Endothelial cell of umbilical vein (primary cell): ENCODE results near the gene ZNF276. TPM values are rescaled to one million over a fixed set of nuclear protein-coding genes. Genes with fewer than 3 reads are reported as not detected.

Experiments
- BruUV-seq: library from RNA; stranded (reverse); fragments of 400-500 nt; replicated peaks from 2 replicates; lab custom pipeline; 2021; lab: Mats Ljungman, UMichigan
- CTCF ChIA-PET: fragments of 300-600, 350-600 bp; sonication (Branson Sonifier 250); formaldehyde crosslinking; loops from one replicate; lab custom pipeline; 2021; ENCODE audit warnings: antibody characterized with exemption, inconsistent platforms; lab: Charles Lee
- POLR2A ChIA-PET: fragments of 300-600, 350-600 bp; sonication (Branson Sonifier 250); formaldehyde crosslinking; loops from one replicate; lab custom pipeline; 2021; ENCODE audit warnings: antibody characterized with exemption, inconsistent platforms; lab: Charles Lee
- DNase-seq: peaks from one replicate; pipeline ENCODE4 v3.0.0-alpha.2; 2011; ENCODE audit warnings: low read depth, low spot score
- FAIRE-seq: peaks from 2 replicates; lab custom pipeline; 2011; peaks lifted over from hg19 to GRCh38; lab: Jason Lieb, UNC
- H2AFZ ChIP-seq: 2 replicates; pipeline ENCODE4 v1.6.0; 2012; ENCODE audit warnings: low read depth, low read length, control low read depth, inconsistent platforms
- H3K27ac ChIP-seq: 2 replicates; pipeline ENCODE4 v1.5.1; 2011; ENCODE audit warnings: low read depth, mild to moderate bottlenecking, control low read depth, low read length, moderate library complexity; ENCODE audit not compliant: insufficient read depth
- H3K27me3 ChIP-seq, 2 experiments: 2 replicates each; pipeline versions ENCODE4 v1.6.0 to v1.6.1; 2011; ENCODE audit warnings: low read length in 2 of 2, mixed read lengths in 1 of 2; ENCODE audit not compliant: control insufficient read depth in 2 of 2, insufficient read depth in 2 of 2
- H3K36me3 ChIP-seq, 2 experiments: 2 replicates in 1 of 2; 3 replicates in 1 of 2; pipeline ENCODE4 v1.5.1; 2011; ENCODE audit warnings: low read length in 2 of 2, mild to moderate bottlenecking in 1 of 2, moderate library complexity in 1 of 2; ENCODE audit not compliant: control insufficient read depth in 2 of 2, insufficient read depth in 2 of 2; ENCODE audit errors: extremely low read depth in 1 of 2
- H3K4me1 ChIP-seq: 3 replicates; pipeline ENCODE4 v1.5.1; 2011; ENCODE audit warnings: mild to moderate bottlenecking, low read length; ENCODE audit not compliant: control insufficient read depth, insufficient read depth; ENCODE audit errors: extremely low read depth
- H3K4me2 ChIP-seq: 2 replicates; pipeline ENCODE4 v1.6.1; 2011; ENCODE audit warnings: low read length, control low read depth, mixed read lengths; ENCODE audit not compliant: insufficient read depth
- H3K4me3 ChIP-seq, 3 experiments: fragments of 200-600 bp in 1 of 3; sonication (generic), shearing (Covaris generic) in 1 of 3; replicated peaks in 1 of 3; 2 replicates each; pipeline ENCODE4 v1.5.1; 2011 to 2016; ENCODE audit warnings: control low read depth in 3 of 3, low read length in 3 of 3, mild to moderate bottlenecking in 2 of 3, inconsistent platforms in 1 of 3, low read depth in 1 of 3, moderate library complexity in 1 of 3; ENCODE audit not compliant: insufficient read depth in 1 of 3
- H3K79me2 ChIP-seq: 2 replicates; pipeline ENCODE4 v1.6.0; 2012; ENCODE audit warnings: low read length, inconsistent platforms; ENCODE audit not compliant: control insufficient read depth, insufficient read depth
- H3K9ac ChIP-seq: replicated peaks from 2 replicates; pipeline ENCODE3; 2011; ENCODE audit warnings: low read length, control low read depth; ENCODE audit not compliant: insufficient read depth; ENCODE audit errors: extremely low read depth
- H3K9me1 ChIP-seq: replicated peaks from 3 replicates; pipeline ENCODE4 v1.6.0; 2011; ENCODE audit warnings: mild to moderate bottlenecking, low read length; ENCODE audit not compliant: control insufficient read depth, insufficient read depth; ENCODE audit errors: extremely low read depth
- H3K9me3 ChIP-seq: replicated peaks from 2 replicates; pipeline ENCODE4 v1.5.1; 2012; ENCODE audit warnings: low read length, inconsistent platforms; ENCODE audit not compliant: control insufficient read depth, insufficient read depth
- H4K20me1 ChIP-seq: replicated peaks from 2 replicates; pipeline ENCODE3; 2011; ENCODE audit warnings: mild to moderate bottlenecking, low read length; ENCODE audit not compliant: control insufficient read depth, insufficient read depth; ENCODE audit errors: extremely low read depth
- EZH2 ChIP-seq: IDR thresholded peaks from 2 replicates; pipeline ENCODE4 v1.6.1; 2012; ENCODE audit warnings: borderline replicate concordance, low read depth, mild to moderate bottlenecking, moderate library complexity, low read length, inconsistent platforms; ENCODE audit not compliant: severe bottlenecking
- FOS ChIP-seq: IDR thresholded peaks from 2 replicates; pipeline ENCODE4 v1.6.1; 2011; ENCODE audit warnings: mild to moderate bottlenecking, low read length, moderate library complexity, borderline replicate concordance; ENCODE audit not compliant: insufficient read depth
- GATA2 ChIP-seq: IDR thresholded peaks from 2 replicates; pipeline ENCODE4 v1.7.0; 2011; ENCODE audit warnings: low read depth, mild to moderate bottlenecking, moderate library complexity, mixed read lengths, low read length; ENCODE audit not compliant: insufficient read length, insufficient read depth
- JUN ChIP-seq: IDR thresholded peaks from 2 replicates; pipeline ENCODE4 v1.6.1; 2011; ENCODE audit warnings: borderline replicate concordance, low read depth; ENCODE audit not compliant: insufficient read length, insufficient read depth
- MAX ChIP-seq: IDR thresholded peaks from 2 replicates; pipeline ENCODE4 v1.6.1; 2011; ENCODE audit not compliant: insufficient read depth, insufficient read length
- MYC ChIP-seq: IDR thresholded peaks from one replicate; pipeline ENCODE4 v1.6.1; 2011; ENCODE audit warnings: mild to moderate bottlenecking, low read depth, low read length
- POLR2A ChIP-seq: IDR thresholded peaks from 2 replicates; pipeline ENCODE4 v1.6.1; 2012; ENCODE audit warnings: low read depth, mild to moderate bottlenecking, control low read depth, low read length
- POLR2AphosphoS5 ChIP-seq: IDR thresholded peaks from 2 replicates; pipeline ENCODE4 v1.6.1; 2012; ENCODE audit warnings: low read depth, mild to moderate bottlenecking, control low read depth, low read length, moderate library complexity; ENCODE audit not compliant: insufficient read depth
- dilution Hi-C: fragments of 300-500 bp; cut with MboI; formaldehyde crosslinking; loops from one replicate; pipeline ENCODE4 v1.15.0; 2019; ENCODE audit warnings: low sequenced_read_pairs; ENCODE audit not compliant: extremely low pct_ligation_motif_present
- intact Hi-C: fragments of 100-400 bp; cut with micrococcal nuclease; formaldehyde crosslinking; loops from one replicate; pipeline ENCODE4 v1.10.0; 2022
- polyA plus RNA-seq, 4 experiments: library from polyadenylated mRNA; depleted of rRNA in 3 of 4; stranded (reverse) in 3 of 4; unstranded in 1 of 4; fragments of >200 nt; gene quantifications; 2 replicates each; pipeline versions ENCODE4 v1.2.1 to v1.2.3, GENCODE V29; 2011 to 2012; ENCODE audit warnings: missing spikeins in 1 of 4
- total RNA-seq: library from RNA; stranded (reverse); gene quantifications from 2 replicates; pipeline ENCODE4 v1.2.3, GENCODE V29; 2021
- TF ChIP-seq, protein P1 (sequence below), 2 donors: IDR thresholded peaks; 1 replicate in 1 of 2; 2 replicates in 1 of 2; pipeline ENCODE4 v1.5.1; 2011; ENCODE audit warnings: low read length in 2 of 2, mild to moderate bottlenecking in 2 of 2, moderate library complexity in 2 of 2, control low read depth in 1 of 2, inconsistent platforms in 1 of 2, low read depth in 1 of 2; ENCODE audit not compliant: insufficient read depth in 1 of 2; ENCODE audit errors: extremely low read depth in 1 of 2

The ZNF276 gene
- total and polyA plus RNA-seq, 2 donors (not counting 3 experiments of a cell fraction or from before 2014, with no cell fraction given): 36.6 to 40.0 TPM

GRCh38 chr16:89717688-89718505 is 3.4 kb upstream of the ZNF276 start:
- Histone ChIP-seq H3K36me3 (peaks cover 0 to 3% of the 10 kb centered on the region in 2 experiments), H3K27ac (no peak overlapping the region), H3K9me1 (no peaks in the 10 kb centered on the region), H2AFZ (no peak overlapping the region), H4K20me1 (no peaks in the 10 kb centered on the region), H3K79me2 (peaks cover 9% of the 10 kb centered on the region), H3K9ac (no peak overlapping the region), H3K4me1 (peaks cover 22% of the 10 kb centered on the region), H3K4me3 (no peak overlapping the region), H3K9me3 (no peaks in the 10 kb centered on the region), H3K27me3 (no peaks in the 10 kb centered on the region), H3K4me2 (no peak overlapping the region)
- ChIA-PET POLR2A (no interaction called here), CTCF (interaction anchor here (2.5 kb wide), 1 partner anchor 12 kb away, joined by 13 read pairs; no protein-coding TSS in a partner anchor)
- no TSS peak for BruUV-seq
- intact Hi-C loops: no loop called here
- DNase-seq: no peak
- TF ChIP-seq MAX: no peak
- TF ChIP-seq JUN: no peak
- TF ChIP-seq EZH2: no peak
- no peak for TF ChIP-seq GATA2
- no peak for TF ChIP-seq POLR2AphosphoS5
- TF ChIP-seq POLR2A: no peak
- no peak for TF ChIP-seq FOS
- TF ChIP-seq, protein P1, sequence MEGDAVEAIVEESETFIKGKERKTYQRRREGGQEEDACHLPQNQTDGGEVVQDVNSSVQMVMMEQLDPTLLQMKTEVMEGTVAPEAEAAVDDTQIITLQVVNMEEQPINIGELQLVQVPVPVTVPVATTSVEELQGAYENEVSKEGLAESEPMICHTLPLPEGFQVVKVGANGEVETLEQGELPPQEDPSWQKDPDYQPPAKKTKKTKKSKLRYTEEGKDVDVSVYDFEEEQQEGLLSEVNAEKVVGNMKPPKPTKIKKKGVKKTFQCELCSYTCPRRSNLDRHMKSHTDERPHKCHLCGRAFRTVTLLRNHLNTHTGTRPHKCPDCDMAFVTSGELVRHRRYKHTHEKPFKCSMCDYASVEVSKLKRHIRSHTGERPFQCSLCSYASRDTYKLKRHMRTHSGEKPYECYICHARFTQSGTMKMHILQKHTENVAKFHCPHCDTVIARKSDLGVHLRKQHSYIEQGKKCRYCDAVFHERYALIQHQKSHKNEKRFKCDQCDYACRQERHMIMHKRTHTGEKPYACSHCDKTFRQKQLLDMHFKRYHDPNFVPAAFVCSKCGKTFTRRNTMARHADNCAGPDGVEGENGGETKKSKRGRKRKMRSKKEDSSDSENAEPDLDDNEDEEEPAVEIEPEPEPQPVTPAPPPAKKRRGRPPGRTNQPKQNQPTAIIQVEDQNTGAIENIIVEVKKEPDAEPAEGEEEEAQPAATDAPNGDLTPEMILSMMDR (IDR thresholded peaks at IDR 0.05; ENCODE audit: extremely low read depth in 1 of 2, insufficient read depth in 1 of 2, low read depth in 1 of 2, low read length in 2 of 2): no peak
- TF ChIP-seq MYC: no peak
- FAIRE-seq: no peak
- dilution Hi-C loops: no loop called here
